ENCODE data around the gene SCFD1. TPM values are rescaled to one million over a fixed set of nuclear protein-coding genes. Genes with fewer than 3 reads are reported as not detected.
A peak's percentile ranks its signal among the peaks of the same experiment; 100 is the strongest.
"Not testable (repeated sequence)": the region's sequence is repeated elsewhere in the genome, so short reads cannot be mapped to it uniquely, and the experiment has no call there.

SCFD1 gene
- 10 to 100 TPM; 52.6 to 56.5 TPM for total RNA-seq

- POLR2A ChIA-PET = interaction anchor here (0.6 to 1.5 kb wide), 4 partner anchors 9 to 585 kb away, joined by 3 to 4 read pairs (median 3); partner anchors contain the start of gene HECTD1
- intact Hi-C loops (cut with micrococcal nuclease) = loop anchor here (1.0 to 10.0 kb wide), 5 partner anchors 63 to 1580 kb away; partner anchors contain the start of genes ARHGAP5, G2E3, HECTD1 and RNU6-7
- Mint-ChIP-seq H3K36me3 (no peaks in the 10 kb centered on the region), H3K4me3 (peak within 1 kb of the TSS; percentile 83), H3K27me3 (no peaks in the 10 kb centered on the region), H3K4me1 (ENCODE audit: low read depth) (peaks cover 36% of the 10 kb centered on the region), H3K9me3 (no peaks in the 10 kb centered on the region), H3K27ac (peak within 1 kb of the TSS; percentile 85)
- CTCF ChIA-PET = interaction anchor here (0.6 to 0.7 kb wide), 3 partner anchors 68 to 584 kb away, joined by 3 read pairs; no protein-coding TSS in a partner anchor
- DNase-seq = peak; percentile 96
Measured at GRCh38 chr14:30621940-30622830, at the start of gene SCFD1. SCFD1 (plus strand) TSS chr14:30622319; CDS start chr14:30622339, 20 bp downstream.

- ChIA-PET POLR2A (no interaction called here), CTCF (no interaction called here)
- intact Hi-C loops (cut with micrococcal nuclease) = no loop called here
- no peak for DNase-seq
- Mint-ChIP-seq H3K27me3 (no peaks in the 10 kb centered on the region), H3K36me3 (peaks cover 3% of the 10 kb centered on the region), H3K4me1 (ENCODE audit: low read depth) (peaks cover 76% of the 10 kb centered on the region), H3K27ac (no peak overlapping the region), H3K9me3 (no peaks in the 10 kb centered on the region), H3K4me3 (no peak overlapping the region)
Measured at GRCh38 chr14:30572771-30573170, 49.3 kb upstream of the SCFD1 start.

GRCh38 chr14:30573226-30573814 lies 48.8 kb upstream of the SCFD1 start:
- H3K36me3 Mint-ChIP-seq = peaks cover 3% of the 10 kb centered on the region
- peaks cover 75% of the 10 kb centered on the region for H3K4me1 Mint-ChIP-seq (ENCODE audit: low read depth)
- ChIA-PET POLR2A (no interaction called here), CTCF (no interaction called here)
- no peak for DNase-seq
- H3K4me3 Mint-ChIP-seq = no peak overlapping the region
- no peak overlapping the region for H3K27ac Mint-ChIP-seq
- intact Hi-C loops (cut with micrococcal nuclease) = no loop called here
- no peaks in the 10 kb centered on the region for H3K27me3 Mint-ChIP-seq
- H3K9me3 Mint-ChIP-seq = no peaks in the 10 kb centered on the region

- Mint-ChIP-seq H3K27ac (no peak overlapping the region), H3K27me3 (no peaks in the 10 kb centered on the region), H3K36me3 (peaks cover 6% of the 10 kb centered on the region), H3K4me3 (no peak overlapping the region), H3K9me3 (no peaks in the 10 kb centered on the region), H3K4me1 (ENCODE audit: low read depth) (peaks cover 76% of the 10 kb centered on the region)
- ChIA-PET POLR2A (no interaction called here), CTCF (no interaction called here)
- no peak for DNase-seq
- intact Hi-C loops (cut with micrococcal nuclease) = no loop called here
Measured at GRCh38 chr14:30573966-30574365, 48.2 kb upstream of the SCFD1 start.

GRCh38 chr14:30574777-30575176 lies 47.3 kb upstream of the SCFD1 start:
- H3K36me3 Mint-ChIP-seq; DNase-seq; H3K27ac Mint-ChIP-seq; H3K27me3 Mint-ChIP-seq; intact Hi-C loops (cut with micrococcal nuclease); POLR2A ChIA-PET; H3K9me3 Mint-ChIP-seq; CTCF ChIA-PET; H3K4me3 Mint-ChIP-seq: not testable (repeated sequence)
- peaks cover 69% of the 10 kb centered on the region for H3K4me1 Mint-ChIP-seq (ENCODE audit: low read depth)

- peaks cover 53% of the 10 kb centered on the region for H3K4me1 Mint-ChIP-seq (ENCODE audit: low read depth)
- CTCF ChIA-PET = not testable (repeated sequence)
Measured at GRCh38 chr14:30576333-30576732, 45.8 kb upstream of the SCFD1 start.

GRCh38 chr14:30580616-30581282 lies 41.4 kb upstream of the SCFD1 start:
- Mint-ChIP-seq H3K4me3 (no peak overlapping the region), H3K36me3 (peaks cover 33% of the 10 kb centered on the region), H3K27ac (no peak overlapping the region), H3K27me3 (no peaks in the 10 kb centered on the region), H3K4me1 (ENCODE audit: low read depth) (peaks cover 25% of the 10 kb centered on the region), H3K9me3 (peaks cover 19% of the 10 kb centered on the region)
- ChIA-PET CTCF (no interaction called here), POLR2A (no interaction called here)
- intact Hi-C loops (cut with micrococcal nuclease) = no loop called here
- no peak for DNase-seq

More at GRCh38 chr14:30576333-30576732, 45.8 kb upstream of the SCFD1 start:
- DNase-seq; H3K27me3 Mint-ChIP-seq; H3K27ac Mint-ChIP-seq; H3K9me3 Mint-ChIP-seq; H3K4me3 Mint-ChIP-seq; POLR2A ChIA-PET; intact Hi-C loops (cut with micrococcal nuclease); H3K36me3 Mint-ChIP-seq: not testable (repeated sequence)

- Mint-ChIP-seq H3K36me3 (peaks cover 38% of the 10 kb centered on the region), H3K27me3 (no peaks in the 10 kb centered on the region)
Measured at GRCh38 chr14:30581283-30581625, 40.9 kb upstream of the SCFD1 start.

GRCh38 chr14:30582376-30582775 lies 39.7 kb upstream of the SCFD1 start:
- H3K36me3 Mint-ChIP-seq = peaks cover 41% of the 10 kb centered on the region
- intact Hi-C loops (cut with micrococcal nuclease) = no loop called here

More at GRCh38 chr14:30581283-30581625, 40.9 kb upstream of the SCFD1 start:
- intact Hi-C loops (cut with micrococcal nuclease) = no loop called here
- Mint-ChIP-seq H3K4me3 (no peak overlapping the region), H3K27ac (no peak overlapping the region), H3K4me1 (ENCODE audit: low read depth) (peaks cover 24% of the 10 kb centered on the region), H3K9me3 (peaks cover 19% of the 10 kb centered on the region)
- POLR2A ChIA-PET = no interaction called here
- no peak for DNase-seq
- CTCF ChIA-PET = no interaction called here

GRCh38 chr14:30584058-30584630 lies 38.0 kb upstream of the SCFD1 start:
- peaks cover 19% of the 10 kb centered on the region for H3K9me3 Mint-ChIP-seq
- POLR2A ChIA-PET = no interaction called here

More at GRCh38 chr14:30582376-30582775, 39.7 kb upstream of the SCFD1 start:
- peaks cover 19% of the 10 kb centered on the region for H3K9me3 Mint-ChIP-seq
- POLR2A ChIA-PET = no interaction called here
- peaks cover 23% of the 10 kb centered on the region for H3K4me1 Mint-ChIP-seq (ENCODE audit: low read depth)
- no peaks in the 10 kb centered on the region for H3K27me3 Mint-ChIP-seq
- H3K4me3 Mint-ChIP-seq = no peak overlapping the region
- CTCF ChIA-PET = no interaction called here
- H3K27ac Mint-ChIP-seq = no peak overlapping the region
- DNase-seq = no peak

GRCh38 chr14:30585204-30585603 lies 36.9 kb upstream of the SCFD1 start:
- peaks cover 19% of the 10 kb centered on the region for H3K9me3 Mint-ChIP-seq
- H3K4me1 Mint-ChIP-seq (ENCODE audit: low read depth) = peaks cover 13% of the 10 kb centered on the region
- no peak for DNase-seq
- intact Hi-C loops (cut with micrococcal nuclease) = no loop called here
- POLR2A ChIA-PET = no interaction called here
- no peaks in the 10 kb centered on the region for H3K27me3 Mint-ChIP-seq
- H3K36me3 Mint-ChIP-seq = peaks cover 49% of the 10 kb centered on the region
- H3K27ac Mint-ChIP-seq = no peak overlapping the region
- CTCF ChIA-PET = no interaction called here
- no peak overlapping the region for H3K4me3 Mint-ChIP-seq

More at GRCh38 chr14:30584058-30584630, 38.0 kb upstream of the SCFD1 start:
- no peak for DNase-seq
- intact Hi-C loops (cut with micrococcal nuclease) = no loop called here
- H3K36me3 Mint-ChIP-seq = peaks cover 43% of the 10 kb centered on the region
- no peaks in the 10 kb centered on the region for H3K27me3 Mint-ChIP-seq
- H3K27ac Mint-ChIP-seq = no peak overlapping the region
- no peak overlapping the region for H3K4me3 Mint-ChIP-seq
- peaks cover 13% of the 10 kb centered on the region for H3K4me1 Mint-ChIP-seq (ENCODE audit: low read depth)
- CTCF ChIA-PET = no interaction called here

- Mint-ChIP-seq H3K4me3 (no peak overlapping the region), H3K9me3 (peaks cover 19% of the 10 kb centered on the region), H3K27me3 (no peaks in the 10 kb centered on the region), H3K27ac (no peak overlapping the region), H3K36me3 (peaks cover 52% of the 10 kb centered on the region), H3K4me1 (ENCODE audit: low read depth) (peaks cover 13% of the 10 kb centered on the region)
- CTCF ChIA-PET = no interaction called here
- intact Hi-C loops (cut with micrococcal nuclease) = no loop called here
- POLR2A ChIA-PET = no interaction called here
- no peak for DNase-seq
Measured at GRCh38 chr14:30587141-30587540, 35.0 kb upstream of the SCFD1 start.

All from activated CD4-positive, alpha-beta memory T cell treated with anti-CD3 and anti-CD28 coated beads for 36 hours (primary cell).